Uterus (tissue), 2 donors: ENCODE data around the gene PTPRN2.

Experiments used
- CTCF ChIP-seq, 4 experiments: fragments of 200-600 bp in 2 of 4; fragments of 450-650 bp in 2 of 4; sonication (generic) in 2 of 4; IDR thresholded peaks; one replicate each; pipeline ENCODE4 v1.5.1; 2016 to 2019; ENCODE audit warnings: antibody characterized with exemption in 4 of 4, mild to moderate bottlenecking in 2 of 4, moderate library complexity in 1 of 4
- POLR2A ChIP-seq, 2 donors: fragments of 450-650 bp; IDR thresholded peaks; one replicate each; pipeline ENCODE4 v1.6.1; 2016; ENCODE audit warnings: antibody characterized with exemption in 2 of 2, mild to moderate bottlenecking in 1 of 2, moderate library complexity in 1 of 2

DNA sequence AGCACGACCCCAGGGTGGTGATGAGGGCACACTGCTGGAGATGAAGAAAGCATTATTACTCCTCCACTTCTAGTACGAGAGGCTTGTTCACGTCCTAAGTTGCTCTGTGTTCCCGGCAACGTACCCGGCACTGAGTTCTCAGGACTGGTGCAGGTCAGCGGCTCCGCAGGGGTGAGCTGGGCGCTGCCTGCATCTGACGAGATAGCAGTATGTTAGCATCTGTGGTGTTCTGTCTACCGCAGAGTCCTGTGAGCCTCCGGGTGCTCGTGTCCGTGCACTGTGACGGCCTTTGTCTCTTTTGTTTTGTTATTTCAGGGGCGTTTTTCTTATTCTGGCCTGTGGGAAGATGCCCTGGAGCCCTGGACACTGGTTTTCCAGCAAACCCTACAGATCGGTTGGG lies 743.0 kb downstream of the PTPRN2 start:
- TF ChIP-seq CTCF (IDR thresholded peaks at IDR 0.05) (no peak), POLR2A (IDR thresholded peaks at IDR 0.05) (no peak)
